ENCODE results near the gene CHCHD6. TPM values are rescaled to one million over a fixed set of nuclear protein-coding genes. Genes with fewer than 3 reads are reported as not detected.

Gene CHCHD6
- total and polyA plus RNA-seq, 12 donors = 5.2 to 27.0 (median 10.2) TPM

DNA sequence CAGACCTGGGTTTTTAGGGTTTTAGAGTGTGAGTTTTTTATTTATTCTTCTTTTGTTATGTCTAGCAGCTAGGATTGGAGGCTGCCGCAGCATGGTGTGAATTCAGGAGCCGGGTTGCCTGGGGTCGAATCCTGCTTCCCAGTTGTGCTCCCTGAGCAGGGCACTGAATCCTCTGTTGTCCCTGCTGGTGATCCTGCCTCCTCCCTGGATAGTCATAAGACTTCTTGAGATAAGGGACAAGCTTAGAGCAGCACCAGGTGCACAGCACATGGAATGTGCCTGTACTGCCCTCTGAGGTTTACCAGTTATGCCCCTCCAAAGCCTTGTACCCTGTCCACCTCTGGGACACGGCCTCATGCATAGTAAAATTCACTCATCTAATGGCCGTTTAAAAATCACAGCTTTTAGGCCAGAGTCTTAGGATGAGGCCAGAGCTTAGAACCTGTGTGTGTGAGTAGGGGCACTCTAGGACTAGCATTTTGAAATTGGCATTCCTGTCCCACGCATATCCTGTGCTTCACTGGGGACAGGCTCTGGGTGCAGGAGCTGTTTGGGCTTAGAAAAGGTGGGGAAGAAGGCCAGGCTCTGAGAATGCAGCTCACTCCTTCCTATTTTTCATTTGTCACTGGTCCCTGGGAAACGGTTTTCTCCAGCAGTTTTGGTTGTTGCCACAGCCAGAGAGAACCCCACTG is 47.7 kb downstream of the CHCHD6 start:
- Histone ChIP-seq H3K36me3 (no peaks in the 10 kb centered on the region), H3K27me3 (no peaks in the 10 kb centered on the region), H3K4me1 (peaks cover 0 to 46% (median 5%) of the 10 kb centered on the region in 9 donors), H3K27ac (peak overlapping the region in 1 of 10 donors; percentile 29), H3K4me3 (no peak overlapping the region), H3K9me3 (no peaks in the 10 kb centered on the region)
- intact Hi-C loops (cut with DNase I) = loop anchor here in 9 of 10 donors (1.0 to 10.0 kb wide), 17 partner anchors 71 to 796 kb away; partner anchors contain the start of gene PLXNA1 (in 3 of the 9)
- DNase-seq (no peak), ATAC-seq (peak in 5 of 8 donors; percentile 3 to 17 (median 9))
- 62 to 64% methylated on average over 7 of the region's 7 CpGs for WGBS, 2 donors
- TF ChIP-seq, protein P1, sequence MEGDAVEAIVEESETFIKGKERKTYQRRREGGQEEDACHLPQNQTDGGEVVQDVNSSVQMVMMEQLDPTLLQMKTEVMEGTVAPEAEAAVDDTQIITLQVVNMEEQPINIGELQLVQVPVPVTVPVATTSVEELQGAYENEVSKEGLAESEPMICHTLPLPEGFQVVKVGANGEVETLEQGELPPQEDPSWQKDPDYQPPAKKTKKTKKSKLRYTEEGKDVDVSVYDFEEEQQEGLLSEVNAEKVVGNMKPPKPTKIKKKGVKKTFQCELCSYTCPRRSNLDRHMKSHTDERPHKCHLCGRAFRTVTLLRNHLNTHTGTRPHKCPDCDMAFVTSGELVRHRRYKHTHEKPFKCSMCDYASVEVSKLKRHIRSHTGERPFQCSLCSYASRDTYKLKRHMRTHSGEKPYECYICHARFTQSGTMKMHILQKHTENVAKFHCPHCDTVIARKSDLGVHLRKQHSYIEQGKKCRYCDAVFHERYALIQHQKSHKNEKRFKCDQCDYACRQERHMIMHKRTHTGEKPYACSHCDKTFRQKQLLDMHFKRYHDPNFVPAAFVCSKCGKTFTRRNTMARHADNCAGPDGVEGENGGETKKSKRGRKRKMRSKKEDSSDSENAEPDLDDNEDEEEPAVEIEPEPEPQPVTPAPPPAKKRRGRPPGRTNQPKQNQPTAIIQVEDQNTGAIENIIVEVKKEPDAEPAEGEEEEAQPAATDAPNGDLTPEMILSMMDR (IDR thresholded peaks at IDR 0.05) = no peak

DNA sequence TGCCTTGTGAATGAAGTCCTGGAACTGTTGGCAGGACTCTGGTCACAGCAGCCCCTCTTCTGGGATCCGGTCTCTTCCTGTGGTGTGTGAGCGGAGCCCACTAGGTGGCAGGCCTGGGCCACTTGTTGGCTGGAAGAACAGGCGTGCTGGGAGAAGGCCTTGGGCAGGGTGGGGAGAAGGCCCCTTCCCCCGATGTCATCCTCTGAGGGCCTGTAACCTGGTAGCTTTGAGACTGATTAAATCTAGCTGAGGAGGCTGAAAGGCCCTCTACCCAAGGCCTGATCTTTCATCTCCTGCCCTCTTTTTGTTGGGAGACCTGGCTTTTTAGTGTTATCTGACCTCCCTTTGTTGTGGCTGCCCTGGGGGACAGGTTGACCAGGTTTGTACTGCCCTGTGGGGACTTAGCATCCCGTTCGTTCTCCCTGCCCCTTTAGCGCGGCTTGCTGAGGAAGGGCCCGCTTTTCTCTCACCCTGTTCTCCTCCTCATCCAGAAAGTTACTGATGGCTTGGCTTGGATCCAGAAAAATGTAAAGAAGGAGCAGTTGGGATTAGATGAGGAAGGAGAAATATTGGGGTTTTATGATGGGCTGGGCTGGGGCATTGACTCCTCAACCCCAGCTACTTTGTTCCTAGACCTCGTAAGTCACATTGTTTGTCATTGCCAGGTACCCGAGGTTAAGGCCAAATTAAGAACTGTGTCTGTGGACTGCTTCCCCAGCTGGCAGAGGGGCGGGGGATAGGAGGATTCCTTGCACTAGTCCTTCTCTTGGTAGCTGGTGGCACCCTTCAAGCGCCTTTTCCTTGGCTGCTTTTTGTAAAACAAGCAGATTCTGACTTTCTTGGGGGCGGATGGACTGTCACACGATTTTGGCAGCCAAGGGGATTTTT is 48.5 kb downstream of the CHCHD6 start:
- TF ChIP-seq, protein P1 (IDR thresholded peaks at IDR 0.05) = peak; percentile 66 to 93 (median 87)
- H3K36me3 ChIP-seq = no peaks in the 10 kb centered on the region
- intact Hi-C loops (cut with DNase I) = loop anchor here in 9 of 10 donors (1.0 to 10.0 kb wide), 16 partner anchors 230 to 795 kb away; partner anchors contain the start of gene PLXNA1 (in 3 of the 9)
- H3K4me1 ChIP-seq = peaks cover 0 to 38% (median 4%) of the 10 kb centered on the region in 9 donors
- H3K27ac ChIP-seq = no peak overlapping the region
- H3K27me3 ChIP-seq = no peaks in the 10 kb centered on the region
- DNase-seq (peak; percentile 79 to 80), ATAC-seq (peak; percentile 87 to 94 (median 91))
- 48 to 49% methylated on average over 15 of the region's 15 CpGs for WGBS, 2 donors
- H3K9me3 ChIP-seq = no peaks in the 10 kb centered on the region
- H3K4me3 ChIP-seq = no peak overlapping the region

DNA sequence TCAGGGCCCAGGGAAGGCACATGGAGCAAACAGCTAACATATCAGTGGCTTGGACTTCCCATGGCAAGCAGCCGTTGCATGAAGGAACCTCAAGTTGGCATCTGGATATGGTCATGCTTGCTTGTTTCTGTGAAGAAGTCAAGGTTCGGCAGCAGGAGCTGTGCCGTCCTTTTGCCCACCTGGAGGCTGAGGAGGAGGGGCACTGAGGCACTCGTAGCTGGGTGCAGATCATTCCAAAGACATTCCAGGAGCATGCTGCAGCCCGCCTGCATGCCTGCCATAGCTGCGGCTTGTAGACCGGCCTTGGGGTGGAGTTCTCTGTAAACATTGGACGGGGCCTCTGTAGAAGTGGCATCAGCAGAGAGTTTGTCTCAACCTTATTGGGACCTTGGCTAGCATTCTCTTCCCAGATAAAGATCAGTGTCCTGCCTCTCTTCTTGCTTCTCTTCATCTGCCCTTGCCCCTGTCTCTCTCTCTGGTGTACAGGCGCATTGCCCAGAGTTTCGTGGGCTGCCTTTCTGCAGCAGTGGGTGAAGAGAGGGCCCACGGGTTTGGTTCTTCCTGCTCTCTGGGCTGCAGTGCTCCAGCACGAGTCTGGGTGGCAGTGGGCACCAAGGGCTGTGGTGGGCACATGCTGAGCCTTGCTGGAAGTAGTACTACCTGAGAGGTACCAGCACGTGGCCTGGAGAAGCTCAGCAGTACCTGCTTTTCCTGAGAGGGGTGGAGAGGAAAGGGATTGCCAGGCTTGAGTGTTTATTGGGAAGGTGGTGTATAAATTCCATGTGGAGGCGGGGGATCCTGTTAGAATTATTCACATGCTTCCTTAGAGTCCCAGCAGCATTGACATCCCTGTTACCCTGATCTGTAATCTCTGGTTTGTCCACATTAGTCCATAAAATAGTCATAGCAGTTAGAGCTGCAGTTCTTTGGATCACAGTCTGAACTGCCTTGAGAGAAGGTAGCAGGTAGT is 49.4 kb downstream of the CHCHD6 start:
- Histone ChIP-seq H3K36me3 (no peaks in the 10 kb centered on the region), H3K4me1 (peaks cover 0 to 38% (median 11%) of the 10 kb centered on the region in 9 donors), H3K27ac (no peak overlapping the region), H3K4me3 (no peak overlapping the region), H3K27me3 (no peaks in the 10 kb centered on the region), H3K9me3 (no peaks in the 10 kb centered on the region)
- intact Hi-C loops (cut with DNase I) = loop anchor here in 9 of 10 donors (1.0 to 10.0 kb wide), 16 partner anchors 229 to 794 kb away; partner anchors contain the start of gene PLXNA1 (in 3 of the 9)
- DNase-seq = no peak
- WGBS, 2 donors = 89% methylated on average over 14 of the region's 14 CpGs
- TF ChIP-seq, protein P1 (IDR thresholded peaks at IDR 0.05) = no peak
- ATAC-seq = no peak

Data from heart right ventricle (tissue), 16 donors.